ENCODE measurements around the gene CHRNA1. TPM values are rescaled to one million over a fixed set of nuclear protein-coding genes. Genes with fewer than 3 reads are reported as not detected.

Gene CHRNA1
- total and polyA plus RNA-seq, 2 of the 13 experiments (the other 11 are each of a cell fraction or from before 2014, with no cell fraction given) = not detected

- peak; percentile 83 for FAIRE-seq
- Histone ChIP-seq H3K36me3 (replicated peaks in 1 of 2; ENCODE audit: control insufficient read depth in 1 of 2, insufficient read depth in 2 of 2, low read length in 2 of 2) (no peaks in the 10 kb centered on the region), H3K4me1 (ENCODE audit: insufficient read depth, low read length) (no peaks in the 10 kb centered on the region), H3K27me3 (ENCODE audit: control insufficient read depth in 1 of 2, insufficient read depth in 2 of 2, low read length in 2 of 2) (peaks cover 0 to 3% of the 10 kb centered on the region in 2 experiments; a peak in 1 of 5 replicates), H3K9me3 (ENCODE audit: low read length) (no peaks in the 10 kb centered on the region), H3K4me3 (replicated peaks in 1 of 3; ENCODE audit: insufficient read depth in 1 of 3, low read depth in 2 of 3, low read length in 3 of 3) (no peak overlapping the region), H4K20me1 (ENCODE audit: insufficient read depth, low read length) (no peaks in the 10 kb centered on the region), H3K27ac (ENCODE audit: extremely low read length, insufficient read depth, low read length) (no peak overlapping the region), H3K79me2 (ENCODE audit: insufficient read depth, low read length) (no peaks in the 10 kb centered on the region), H3K4me2 (ENCODE audit: low read depth, low read length) (no peak overlapping the region), H3K9ac (ENCODE audit: insufficient read depth, low read depth, low read length) (no peak overlapping the region), H2AFZ (ENCODE audit: low read length) (no peak overlapping the region)
- peak; percentile 32; the same call in 2 of the 3 replicates for ATAC-seq
- ChIA-PET CTCF (ENCODE audit: low intra/inter-chr PET ratio, low total read pairs) (interaction anchor here (0.9 to 1.2 kb wide), 2 partner anchors 285 to 1397 kb away, joined by 3 read pairs; no protein-coding TSS in a partner anchor), POLR2A (no interaction called here)
- peak; percentile 32; the same call in 1 of the 2 replicates for TF ChIP-seq ARID3A (IDR thresholded peaks at IDR 0.05; ENCODE audit: low read depth, low read length)
- 0 out of 2 replicates have a peak, but pooled peaks have one; percentile 56 for TF ChIP-seq MIXL1 (CRISPR knock-in tag; IDR thresholded peaks at IDR 0.05)
- TF ChIP-seq STAG1 (CRISPR knock-in tag; IDR thresholded peaks at IDR 0.05) = peak; percentile 48
- no peak for TF ChIP-seq ASH2L (IDR thresholded peaks at IDR 0.05; ENCODE audit: insufficient read length, low read depth, low read length)
- no peak for TF ChIP-seq UBTF (CRISPR knock-in tag; IDR thresholded peaks at IDR 0.05)
- TF ChIP-seq RAD21 (CRISPR knock-in tag; IDR thresholded peaks at IDR 0.05) = 0 out of 2 replicates have a peak, but pooled peaks have one; percentile 30
- TF ChIP-seq CTCF (CRISPR knock-in tag; IDR thresholded peaks at IDR 0.05) = peak; percentile 68
- peak; percentile 40 for DNase-seq (ENCODE audit: low spot score)
- in situ Hi-C loops (cut with HindIII; ENCODE audit: extremely low pct_ligation_motif_present, low pct_unique_long_range_greater_than_20kb) = no loop called here
- intact Hi-C loops (cut with micrococcal nuclease; ENCODE audit: unreplicated experiment) = loop anchor here (5.0 kb wide), 1 partner anchor 287 kb away; no protein-coding TSS in a partner anchor
- BruUV-seq (replicated peaks) = no TSS peak
- 11% methylated on average over 4 of the region's 4 CpGs for WGBS (ENCODE audit: low lambda C conversion rate)
Measured at GRCh38 chr2:174699993-174700766, 64.1 kb downstream of the CHRNA1 start.

Other genes with a start within 250 kb of the CHRNA1 start
- gene WIPF1, start 166.7 kb downstream of the CHRNA1 start, total RNA-seq (2016; rRNA removed; fragmentation: Illumina TruSeq; extraction: Trizol) = not detected in 2 replicates
- gene WIPF1, start 166.7 kb downstream of the CHRNA1 start, polyA plus RNA-seq (2011; rRNA removed) = 0.01 TPM in 1 of 2 replicates, not detected in the other
- gene CHN1, start 240.9 kb upstream of the CHRNA1 start, total RNA-seq (2016; rRNA removed; fragmentation: Illumina TruSeq; extraction: Trizol) = 2.5 and 2.8 TPM in 2 replicates
- 2.5 and 3.5 TPM in 2 replicates for gene CHN1, start 240.9 kb upstream of the CHRNA1 start, polyA plus RNA-seq (2011; rRNA removed)